HG03025 (cell line): ENCODE results near the gene NTRK2.

Experiments
- ATAC-seq: cut with Tn5 transposase; IDR thresholded peaks from one replicate; pipeline ENCODE4 v1.9.1; 2021; ENCODE audit warnings: mild to moderate bottlenecking, moderate library complexity; ENCODE audit not compliant: unreplicated experiment, low FRiP score

NTRK2 gene

DNA sequence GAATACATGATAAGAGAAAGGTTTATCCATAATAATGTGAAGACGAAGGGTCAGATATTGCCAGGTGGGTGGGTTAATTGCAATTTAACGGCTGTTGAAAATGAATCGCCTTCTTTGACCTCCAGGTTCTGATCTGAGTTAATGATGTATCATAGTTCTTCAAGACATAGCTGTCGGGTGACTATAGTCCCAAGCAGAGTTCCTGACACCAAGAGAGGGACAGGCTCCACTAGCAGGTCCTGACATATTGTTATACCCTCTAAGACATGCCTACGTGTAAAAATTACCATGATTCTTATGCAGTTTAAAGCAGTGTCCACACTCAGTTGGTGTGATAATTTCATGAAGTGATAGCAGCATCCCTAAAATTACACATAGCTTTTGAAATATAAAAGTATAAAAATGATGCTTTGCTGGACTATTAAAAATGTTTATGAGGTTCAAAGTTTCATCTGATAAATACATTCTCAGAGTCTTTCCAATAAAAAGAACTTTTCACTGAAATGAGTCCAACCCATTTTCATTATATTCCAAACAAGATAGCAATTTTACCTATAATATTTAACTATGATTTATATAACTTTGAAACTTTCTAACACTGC, 53.0 kb downstream of the NTRK2 start:
- ATAC-seq, result no peak

DNA sequence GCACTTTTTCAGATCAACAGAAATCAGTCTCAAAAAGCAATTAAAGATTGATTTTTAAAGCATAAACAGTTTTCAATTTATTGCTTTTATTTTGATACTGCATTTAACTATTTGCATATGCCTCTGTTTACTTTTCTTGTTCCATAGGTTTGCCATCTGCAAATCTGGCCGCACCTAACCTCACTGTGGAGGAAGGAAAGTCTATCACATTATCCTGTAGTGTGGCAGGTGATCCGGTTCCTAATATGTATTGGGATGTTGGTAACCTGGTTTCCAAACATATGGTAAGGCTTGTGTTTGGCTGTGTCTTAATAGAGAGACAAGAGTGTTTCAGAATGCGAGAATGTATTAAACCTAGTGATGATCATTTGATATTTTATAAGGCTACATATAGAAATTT, 53.9 kb downstream of the NTRK2 start:
- ATAC-seq, result no peak

DNA sequence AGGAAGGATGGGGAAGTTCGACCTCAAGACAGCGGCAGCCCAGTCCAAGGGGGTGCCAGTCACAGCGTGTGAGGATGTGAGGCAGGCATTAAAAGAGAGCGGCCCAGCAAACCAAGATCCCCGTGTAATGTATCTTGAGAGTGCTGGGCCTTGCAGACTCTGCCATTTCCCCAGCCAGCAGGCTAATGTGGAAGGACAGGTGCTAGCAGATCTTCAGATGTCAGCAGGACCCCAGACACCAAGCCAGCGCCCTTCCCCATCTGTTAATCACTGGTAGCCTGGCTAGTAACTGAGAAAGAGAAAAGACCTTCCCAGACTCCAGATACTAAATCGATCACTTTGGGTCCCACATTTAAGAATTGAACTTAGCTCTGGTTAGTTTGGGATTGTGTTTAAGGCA, 62.2 kb downstream of the NTRK2 start:
- ATAC-seq, result no peak

DNA sequence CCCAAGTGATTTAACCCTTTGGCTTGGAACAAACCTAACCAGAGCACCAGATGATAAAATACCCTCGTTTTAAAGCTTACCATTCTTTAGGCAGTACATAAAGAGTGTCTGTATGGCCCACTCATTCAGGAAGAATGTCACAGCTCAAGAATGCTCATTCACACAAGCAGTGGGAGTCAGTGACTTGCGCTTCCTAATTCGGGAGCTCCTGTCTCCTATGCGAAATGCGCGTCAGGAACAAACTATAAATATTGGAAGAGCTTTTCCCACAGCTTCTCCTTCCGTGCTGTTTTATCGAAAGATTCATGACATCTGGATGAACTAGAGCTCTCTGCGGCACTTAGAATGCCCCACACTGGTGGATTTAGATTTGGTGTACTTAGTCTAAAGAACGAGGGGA, 66.6 kb downstream of the NTRK2 start:
- no peak for ATAC-seq

GRCh38 chr9:84736536-84736935, 67.0 kb downstream of the NTRK2 start:
- ATAC-seq, result no peak

DNA sequence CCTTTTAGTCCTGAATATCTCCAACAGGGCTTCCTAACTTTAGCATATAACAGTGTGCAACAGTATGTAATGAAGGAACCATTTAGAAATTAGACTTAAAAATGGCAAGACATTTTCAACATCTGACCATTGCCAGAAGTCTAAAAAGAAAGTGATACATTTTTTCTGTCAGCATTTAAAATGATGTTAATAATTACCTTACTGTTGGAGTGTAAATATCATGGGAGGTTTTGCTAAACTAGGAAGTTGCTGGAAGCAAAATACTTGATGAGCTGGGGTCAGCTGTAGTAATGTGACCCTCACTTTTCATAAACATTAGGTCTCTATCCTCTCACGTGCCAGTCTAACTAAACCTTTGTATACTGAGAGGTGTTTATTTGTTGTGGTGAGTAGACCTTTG, 68.8 kb downstream of the NTRK2 start:
- ATAC-seq, result no peak

DNA sequence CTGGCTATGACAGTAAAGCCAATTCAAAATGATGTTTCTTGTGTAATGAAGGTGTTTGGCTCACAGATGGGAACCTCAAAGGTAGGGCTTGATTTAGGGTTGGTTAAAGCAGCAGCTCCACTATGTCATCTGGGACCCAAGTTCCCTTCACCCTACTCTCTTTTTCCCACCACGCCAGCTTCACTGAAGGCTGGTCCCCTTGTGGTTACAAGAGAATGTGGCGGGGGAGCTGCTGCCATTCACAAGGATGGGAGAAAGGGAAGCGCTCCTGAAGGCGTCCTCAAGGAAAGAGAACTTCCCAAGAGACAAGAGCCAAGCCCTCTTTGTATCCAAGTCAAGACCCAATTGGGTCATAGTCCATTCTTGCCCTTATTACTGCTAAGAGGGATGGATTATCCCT, 72.7 kb downstream of the NTRK2 start:
- no peak for ATAC-seq

GRCh38 chr9:84744195-84744594, 74.7 kb downstream of the NTRK2 start:
- no peak for ATAC-seq

DNA sequence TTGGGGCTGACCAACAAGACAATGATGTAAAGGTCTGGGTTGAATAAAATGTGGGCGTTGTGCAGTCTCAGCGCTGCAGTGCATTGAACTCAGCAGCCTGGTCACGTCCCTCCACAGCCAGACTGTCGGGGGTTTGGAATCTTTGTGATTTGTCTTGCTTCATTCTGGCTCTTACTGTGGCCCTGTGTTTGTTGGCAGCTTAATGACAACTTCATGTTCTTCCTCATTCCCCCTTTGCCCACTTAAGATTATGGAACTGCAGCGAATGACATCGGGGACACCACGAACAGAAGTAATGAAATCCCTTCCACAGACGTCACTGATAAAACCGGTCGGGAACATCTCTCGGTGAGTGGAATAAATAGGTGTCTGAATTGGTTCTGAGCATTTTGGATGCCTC, 75.2 kb downstream of the NTRK2 start:
- no peak for ATAC-seq

DNA sequence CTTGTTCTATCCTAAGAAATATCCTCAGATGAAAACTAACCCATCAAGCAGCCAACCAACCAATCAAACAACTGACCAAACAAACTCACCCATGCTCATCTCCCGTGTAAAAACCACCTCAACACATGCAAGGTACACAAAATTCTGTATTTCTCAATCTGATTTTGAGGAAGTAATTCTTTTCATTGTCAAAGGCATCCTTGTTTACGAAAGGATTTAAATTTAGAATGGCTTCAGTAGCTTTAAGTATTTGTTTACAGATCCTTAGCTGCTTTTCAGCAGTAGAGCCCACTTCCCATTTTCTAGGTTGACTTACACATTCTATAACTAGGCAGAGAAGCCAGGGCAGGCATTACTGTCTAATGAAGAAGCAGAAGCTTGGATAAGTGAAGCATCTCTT, 78.6 kb downstream of the NTRK2 start:
- ATAC-seq, result no peak

DNA sequence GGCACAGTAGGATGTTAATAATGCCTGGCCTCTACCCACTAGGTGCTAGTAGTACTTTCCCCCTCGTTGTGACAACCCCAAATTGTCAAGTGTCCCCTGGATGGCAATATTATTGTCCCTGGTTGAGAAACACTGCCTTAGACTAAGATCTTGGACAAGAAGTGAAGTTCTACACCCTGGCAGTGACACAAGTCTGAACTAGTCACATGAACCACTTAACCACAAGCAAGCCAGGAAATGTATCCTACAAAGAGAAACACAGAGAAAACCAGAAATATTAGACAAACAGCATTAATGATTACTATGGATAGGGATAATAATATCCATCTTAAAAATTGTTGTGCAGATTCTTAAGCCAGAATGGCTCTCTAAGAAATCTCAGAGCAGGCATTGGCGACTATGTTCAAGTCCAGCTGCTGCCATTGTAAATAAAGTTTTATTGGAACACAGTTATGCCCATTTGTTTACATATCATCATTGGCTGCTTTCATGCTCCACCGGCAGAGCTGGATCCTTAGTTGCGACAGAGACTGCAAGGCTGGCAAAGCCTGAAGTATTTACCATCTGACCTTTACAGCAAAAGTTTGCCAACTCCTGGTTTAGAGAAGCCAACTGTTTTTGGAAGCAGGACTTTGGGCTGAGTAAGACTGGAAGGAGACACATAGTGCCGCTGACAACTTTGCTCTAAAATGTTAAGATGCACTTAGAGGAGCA, 80.8 kb downstream of the NTRK2 start:
- ATAC-seq, result no peak

GRCh38 chr9:84751921-84752320, 82.4 kb downstream of the NTRK2 start:
- no peak for ATAC-seq

DNA sequence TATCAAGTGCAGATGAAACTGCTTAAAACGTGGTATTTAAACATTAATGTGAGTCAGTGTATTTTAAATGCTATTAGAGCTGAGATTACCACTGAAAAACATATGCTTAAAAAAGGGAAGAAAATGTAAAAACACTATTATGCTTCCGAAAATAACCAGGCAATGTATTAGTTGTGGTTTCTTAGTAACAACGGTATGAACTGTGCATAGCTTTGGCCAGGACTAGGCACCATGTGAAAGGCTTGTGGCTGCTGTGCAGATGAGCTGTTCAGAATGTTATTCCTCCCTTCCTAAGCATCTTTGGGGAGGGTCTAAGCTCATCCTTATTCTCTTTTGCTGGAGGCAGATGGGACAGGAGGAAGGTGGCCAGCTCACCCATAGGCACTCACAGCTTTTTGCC, 84.9 kb downstream of the NTRK2 start:
- no peak for ATAC-seq

DNA sequence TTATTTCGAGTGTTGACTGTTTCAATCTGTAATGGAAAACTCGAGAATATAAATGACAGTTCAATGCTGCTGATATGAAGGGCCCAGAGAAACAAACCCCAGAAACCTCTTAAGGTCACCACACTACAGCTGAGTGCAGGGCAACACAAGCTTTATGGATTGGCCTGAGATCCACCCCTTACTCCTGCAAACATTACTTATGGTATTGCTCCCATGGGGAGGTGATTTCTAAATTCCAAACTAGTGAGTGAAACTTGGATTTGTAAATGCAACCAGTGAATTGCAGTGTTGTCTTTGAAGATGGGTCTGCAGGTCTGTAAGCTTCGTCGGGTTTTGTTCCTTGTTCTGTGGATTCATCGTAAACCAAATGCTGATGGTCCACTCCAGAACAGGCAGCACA, 85.4 kb downstream of the NTRK2 start:
- ATAC-seq, result no peak

- ATAC-seq, result no peak
Observed at GRCh38 chr9:84755380-84755779, 85.9 kb downstream of the NTRK2 start.

GRCh38 chr9:84756171-84756570, 86.6 kb downstream of the NTRK2 start:
- ATAC-seq, result no peak

- ATAC-seq, result no peak
Observed at GRCh38 chr9:84756731-84757130, 87.2 kb downstream of the NTRK2 start.

- ATAC-seq, result no peak
Observed at GRCh38 chr9:84758817-84759216, 89.3 kb downstream of the NTRK2 start.

GRCh38 chr9:84759300-84759750, 89.8 kb downstream of the NTRK2 start:
- ATAC-seq, result no peak

DNA sequence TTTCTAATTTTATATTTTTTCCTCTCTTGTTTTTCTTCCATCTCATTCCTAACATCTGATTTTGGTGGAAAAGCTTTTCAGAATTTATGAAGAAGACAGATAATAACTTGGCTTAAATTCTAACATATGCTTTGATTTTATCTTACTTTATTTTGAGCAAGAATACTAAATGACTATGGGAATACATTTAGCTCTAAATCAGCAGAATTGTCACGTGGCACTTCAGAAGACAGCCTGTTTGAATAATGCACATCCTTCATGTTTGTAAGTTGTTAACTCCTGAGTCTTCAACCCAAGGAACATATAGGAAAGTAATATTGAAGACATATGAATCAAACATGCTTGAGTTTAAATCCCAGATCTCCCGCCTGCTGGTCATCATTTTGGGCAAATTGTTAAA, 90.3 kb downstream of the NTRK2 start:
- ATAC-seq, result no peak

DNA sequence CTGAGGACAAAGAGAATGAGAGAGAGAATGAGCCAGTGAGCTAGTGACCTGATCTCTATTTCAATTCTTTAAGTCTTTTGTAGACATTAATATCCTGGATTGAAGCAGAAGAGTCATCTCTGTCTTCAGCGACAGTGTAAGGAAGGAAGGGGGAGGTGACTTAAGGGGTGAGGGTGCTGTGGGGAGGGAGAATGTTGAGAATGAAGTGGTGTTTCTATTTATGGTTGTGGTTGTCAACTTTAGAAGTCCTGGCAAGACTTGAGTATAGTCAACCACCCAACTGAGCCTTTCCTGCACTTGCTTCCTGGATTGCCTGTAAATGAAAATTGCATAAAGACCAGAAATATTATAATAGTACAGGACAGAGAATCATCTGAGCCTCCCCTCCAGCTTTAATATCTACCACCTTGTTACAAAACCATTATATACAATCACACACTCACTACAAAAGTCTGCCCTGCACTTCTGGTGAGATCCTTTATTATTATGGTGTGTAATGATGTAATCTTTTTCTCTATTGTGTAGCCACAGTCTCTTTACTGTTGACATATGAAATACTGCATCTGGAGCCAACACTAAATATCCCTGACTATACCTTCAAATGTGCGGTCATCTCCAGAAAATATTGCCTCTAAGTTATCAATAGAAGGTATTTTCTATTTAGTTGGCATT, 91.7 kb downstream of the NTRK2 start:
- no peak for ATAC-seq

DNA sequence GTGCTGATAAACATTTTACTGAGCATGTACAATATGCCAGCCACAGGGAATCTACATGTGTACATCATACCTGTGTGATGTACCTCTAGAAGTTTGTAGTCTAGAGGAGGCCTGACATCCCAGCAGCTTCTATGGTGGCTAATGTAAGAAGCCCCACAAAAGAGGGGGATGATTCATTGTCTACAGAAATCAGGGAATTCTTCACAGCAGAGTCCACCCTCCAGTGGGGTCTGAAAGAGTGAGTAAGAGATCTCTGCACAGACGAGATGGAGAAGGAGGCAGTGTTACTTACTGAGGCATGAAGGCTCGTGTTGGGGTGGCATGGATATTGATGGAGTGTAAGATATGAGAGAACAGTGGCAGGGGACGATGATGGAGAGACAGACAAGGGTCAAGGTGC, 103.0 kb downstream of the NTRK2 start:
- no peak for ATAC-seq
